Measurements from ENCODE around the gene SAT2.
A peak's percentile ranks its signal among the peaks of the same experiment; 100 is the strongest.

Gene SAT2

DNA sequence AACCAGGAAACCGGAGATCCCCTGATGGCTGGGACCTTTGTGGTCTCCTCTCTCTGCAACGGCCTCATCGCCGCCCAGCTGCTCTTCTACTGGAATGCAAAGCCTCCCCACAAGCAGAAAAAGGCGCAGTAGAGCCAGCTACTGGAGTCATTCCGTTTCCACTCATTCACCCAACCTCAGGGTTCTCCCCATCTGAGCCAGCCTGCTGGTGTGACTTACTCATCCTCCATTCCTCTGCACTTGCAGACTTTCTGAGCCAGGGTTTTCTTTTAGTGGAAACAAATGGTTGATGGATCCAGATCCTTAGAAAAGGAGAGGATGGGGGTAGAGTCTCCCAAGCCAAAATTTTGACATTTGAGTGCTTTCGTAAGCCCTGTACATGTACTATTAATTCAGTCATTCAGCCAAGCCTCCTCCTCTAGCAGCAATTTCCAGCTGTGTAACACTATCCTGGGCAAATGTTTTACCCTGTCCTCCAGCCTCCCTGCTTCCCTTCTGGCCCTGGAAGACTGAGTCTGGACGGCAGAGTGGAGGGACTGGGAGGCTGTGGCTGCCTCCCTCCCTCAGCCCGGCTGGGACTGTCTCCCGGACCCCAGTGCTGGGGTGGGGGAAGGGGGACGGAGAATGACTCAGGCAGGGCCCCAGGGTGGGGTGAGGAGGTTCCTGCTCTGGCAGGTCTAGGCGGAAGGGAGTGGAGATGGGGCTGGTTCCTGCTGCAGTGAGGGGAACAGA lies 40.0 kb downstream of the SAT2 start:
- in situ Hi-C loops (cut with MboI; ENCODE audit: low pct_unique_long_range_greater_than_20kb, low sequenced_read_pairs, unreplicated experiment) = no loop called here
- TF ChIP-seq, protein P1, sequence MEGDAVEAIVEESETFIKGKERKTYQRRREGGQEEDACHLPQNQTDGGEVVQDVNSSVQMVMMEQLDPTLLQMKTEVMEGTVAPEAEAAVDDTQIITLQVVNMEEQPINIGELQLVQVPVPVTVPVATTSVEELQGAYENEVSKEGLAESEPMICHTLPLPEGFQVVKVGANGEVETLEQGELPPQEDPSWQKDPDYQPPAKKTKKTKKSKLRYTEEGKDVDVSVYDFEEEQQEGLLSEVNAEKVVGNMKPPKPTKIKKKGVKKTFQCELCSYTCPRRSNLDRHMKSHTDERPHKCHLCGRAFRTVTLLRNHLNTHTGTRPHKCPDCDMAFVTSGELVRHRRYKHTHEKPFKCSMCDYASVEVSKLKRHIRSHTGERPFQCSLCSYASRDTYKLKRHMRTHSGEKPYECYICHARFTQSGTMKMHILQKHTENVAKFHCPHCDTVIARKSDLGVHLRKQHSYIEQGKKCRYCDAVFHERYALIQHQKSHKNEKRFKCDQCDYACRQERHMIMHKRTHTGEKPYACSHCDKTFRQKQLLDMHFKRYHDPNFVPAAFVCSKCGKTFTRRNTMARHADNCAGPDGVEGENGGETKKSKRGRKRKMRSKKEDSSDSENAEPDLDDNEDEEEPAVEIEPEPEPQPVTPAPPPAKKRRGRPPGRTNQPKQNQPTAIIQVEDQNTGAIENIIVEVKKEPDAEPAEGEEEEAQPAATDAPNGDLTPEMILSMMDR (IDR thresholded peaks at IDR 0.05; ENCODE audit: extremely low read depth, insufficient read depth, missing control alignments) = no peak
- DNase-seq (ENCODE audit: low spot score) = no peak

DNA sequence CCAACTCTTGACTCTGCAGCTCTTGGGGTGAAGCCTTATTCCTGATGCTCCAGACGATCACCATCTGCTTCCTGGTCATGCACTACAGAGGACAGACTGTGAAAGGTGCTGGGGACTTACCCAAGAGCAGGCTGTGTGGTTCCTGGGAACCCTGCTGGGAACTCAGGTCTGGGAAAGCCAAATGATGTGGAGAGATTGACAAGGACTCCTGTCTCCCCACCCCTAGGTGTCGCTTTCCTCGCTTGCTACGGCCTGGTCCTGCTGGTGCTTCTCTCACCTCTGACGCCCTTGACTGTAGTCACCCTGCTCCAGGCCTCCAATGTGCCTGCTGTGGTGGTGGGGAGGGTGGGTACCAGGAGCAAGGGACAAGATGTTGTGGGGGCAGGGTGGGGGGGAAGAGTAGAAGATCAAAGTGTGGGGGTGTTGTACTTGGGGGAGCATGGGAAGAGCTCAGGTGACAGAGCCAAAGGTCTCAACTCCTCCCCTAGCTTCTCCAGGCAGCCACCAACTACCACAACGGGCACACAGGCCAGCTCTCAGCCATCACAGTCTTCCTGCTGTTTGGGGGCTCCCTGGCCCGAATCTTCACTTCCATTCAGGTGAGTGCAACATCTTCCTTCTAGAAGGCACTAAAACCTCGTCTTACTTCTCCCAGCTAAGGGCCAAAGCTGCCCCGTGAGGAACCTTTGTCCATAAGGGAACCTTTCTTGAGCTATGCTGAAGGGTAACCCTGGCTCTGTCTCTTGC lies 40.8 kb downstream of the SAT2 start:
- in situ Hi-C loops (cut with MboI; ENCODE audit: low pct_unique_long_range_greater_than_20kb, low sequenced_read_pairs, unreplicated experiment) = no loop called here
- no peak for DNase-seq (ENCODE audit: low spot score)
- TF ChIP-seq, protein P1 (IDR thresholded peaks at IDR 0.05; ENCODE audit: extremely low read depth, insufficient read depth, missing control alignments) = peak; percentile 7

DNA sequence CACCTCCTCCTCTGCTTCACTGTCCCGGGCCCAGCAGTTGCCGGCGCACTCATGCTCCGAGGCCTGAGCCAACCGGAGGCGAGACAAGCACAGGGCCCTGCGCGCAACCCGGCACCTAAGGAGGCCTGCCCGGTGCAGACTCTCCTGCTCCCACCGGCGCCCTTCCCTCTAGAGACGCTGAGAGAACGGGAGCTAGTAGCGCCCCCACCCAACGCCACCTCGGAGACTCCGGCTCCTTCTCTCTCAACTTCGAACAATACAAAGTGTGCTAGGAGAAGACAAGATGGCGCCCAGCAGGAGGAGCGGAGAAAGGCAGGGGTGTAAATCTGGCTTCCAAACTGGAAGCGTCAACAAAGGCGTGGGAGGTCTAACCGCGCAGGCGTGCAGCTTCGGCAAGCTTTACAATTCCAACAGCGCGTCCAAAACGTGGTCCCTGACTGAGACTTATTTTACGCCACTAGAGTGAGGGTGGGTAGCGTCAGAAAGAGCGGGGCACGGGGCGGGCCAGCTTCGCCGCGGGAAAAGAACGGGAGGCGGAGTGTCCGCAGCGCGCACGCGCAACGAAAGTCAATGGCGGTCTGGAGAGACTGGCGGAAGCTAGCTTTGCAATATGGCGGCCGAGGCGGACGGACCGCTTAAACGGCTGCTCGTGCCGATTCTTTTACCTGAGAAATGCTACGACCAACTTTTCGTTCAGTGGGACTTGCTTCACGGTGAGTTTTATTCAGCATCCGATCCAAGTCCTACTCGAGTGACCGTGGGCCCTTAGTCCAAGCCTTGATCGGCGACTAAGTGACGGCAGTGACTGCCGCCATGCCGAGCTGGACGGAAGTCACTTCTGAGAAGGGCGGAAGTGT lies 44.1 kb downstream of the SAT2 start, which contains the start of gene MPDU1:
Gene MPDU1, plus strand, starts transcription at position 600 of the 857 bp plus-strand sequence. Its CDS starts 11 bp downstream, at position 611.
- in situ Hi-C loops (cut with MboI; ENCODE audit: low pct_unique_long_range_greater_than_20kb, low sequenced_read_pairs, unreplicated experiment) = no loop called here

DNA sequence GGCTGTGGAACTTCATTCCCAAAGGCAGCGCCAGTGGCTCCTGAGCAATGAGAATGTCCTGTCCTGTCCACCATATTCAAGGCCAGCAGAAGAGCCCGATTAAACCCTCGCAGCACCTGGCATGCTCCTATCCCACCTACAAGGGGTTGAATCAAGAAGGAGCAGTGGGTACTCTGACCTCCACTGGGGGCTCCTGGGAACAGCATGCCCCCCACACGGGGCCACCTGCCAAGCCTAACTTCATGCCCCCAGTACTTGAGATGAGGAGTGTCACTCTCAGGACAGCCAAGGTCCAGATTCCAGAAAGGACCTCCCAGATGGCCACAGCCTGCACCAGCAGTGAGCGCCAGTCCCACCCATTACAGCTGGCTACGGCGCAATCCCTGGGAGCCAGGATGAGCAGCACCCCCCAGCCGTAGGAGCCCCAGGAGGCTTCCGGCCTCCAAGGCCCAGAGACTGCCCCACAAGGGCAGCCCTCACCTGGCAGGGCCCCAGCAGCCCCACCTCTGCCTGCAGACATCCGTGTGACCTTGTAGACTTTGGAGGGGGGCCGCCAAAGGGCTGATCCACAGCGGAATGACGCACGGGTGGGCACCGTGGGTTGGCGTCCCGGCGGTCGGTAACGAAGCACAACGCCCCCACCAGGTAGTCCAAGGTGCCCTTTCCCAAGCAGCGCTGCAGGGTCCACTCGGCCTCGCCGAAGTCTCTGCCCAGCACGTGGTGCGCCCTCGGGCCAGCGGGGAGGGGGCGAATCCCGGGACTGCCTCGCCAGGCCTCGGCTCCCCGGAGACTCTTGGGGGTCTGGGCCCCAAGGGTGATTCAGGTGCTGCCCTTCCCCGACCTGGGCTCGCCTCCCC lies 45.0 kb downstream of the SAT2 start:
- TF ChIP-seq, protein P1 (IDR thresholded peaks at IDR 0.05; ENCODE audit: extremely low read depth, insufficient read depth, missing control alignments) = no peak
- no peak for DNase-seq (ENCODE audit: low spot score)
- in situ Hi-C loops (cut with MboI; ENCODE audit: low pct_unique_long_range_greater_than_20kb, low sequenced_read_pairs, unreplicated experiment) = no loop called here

More for the DNA sequence above, 44.1 kb downstream of the SAT2 start, which contains the start of gene MPDU1:
- TF ChIP-seq, protein P1 (IDR thresholded peaks at IDR 0.05; ENCODE audit: extremely low read depth, insufficient read depth, missing control alignments) = no peak
- peak; percentile 95 for DNase-seq (ENCODE audit: low spot score)

DNA sequence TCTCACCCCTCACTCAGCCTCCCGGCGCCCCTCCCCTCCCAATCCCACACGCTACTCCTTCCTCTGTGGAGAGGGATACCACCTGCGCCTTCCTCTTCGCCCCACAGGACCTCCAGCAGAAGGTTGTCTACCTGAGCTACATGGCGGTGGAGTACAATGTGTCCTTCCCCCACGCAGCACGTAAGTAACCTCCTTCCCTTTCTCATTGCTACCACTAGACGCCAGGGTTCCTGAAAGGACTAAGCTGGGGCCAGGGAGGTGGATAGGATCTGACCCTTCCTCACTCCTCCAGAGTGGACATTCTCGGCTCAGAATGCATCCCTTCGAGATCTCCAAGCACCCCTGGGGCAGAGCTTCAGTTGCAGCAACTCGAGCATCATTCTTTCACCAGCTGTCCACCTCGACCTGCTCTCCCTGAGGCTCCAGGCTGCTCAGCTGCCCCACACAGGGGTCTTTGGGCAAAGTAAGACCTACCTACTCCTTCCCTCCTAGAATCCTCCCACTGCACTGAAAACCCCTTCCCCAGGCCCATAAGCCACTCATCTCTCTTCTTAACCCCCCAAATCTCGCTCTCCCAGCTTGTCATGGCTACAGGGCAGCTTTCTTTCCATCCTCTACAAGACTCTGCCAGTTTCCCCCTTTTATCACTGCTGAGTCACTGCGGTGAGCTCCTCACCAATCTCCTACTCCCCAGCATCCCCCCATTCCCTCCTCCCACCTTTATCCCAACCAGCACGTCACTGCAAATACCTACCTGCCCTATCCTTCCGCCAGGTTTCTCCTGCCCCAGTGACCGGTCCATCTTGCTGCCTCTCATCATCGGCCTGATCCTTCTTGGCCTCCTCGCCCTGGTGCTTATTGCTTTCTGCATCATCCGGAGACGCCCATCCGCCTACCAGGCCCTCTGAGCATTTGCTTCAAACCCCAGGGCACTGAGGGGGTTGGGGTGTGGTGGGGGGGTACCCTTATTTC lies 46.7 kb downstream of the SAT2 start:
- no peak for DNase-seq (ENCODE audit: low spot score)
- in situ Hi-C loops (cut with MboI; ENCODE audit: low pct_unique_long_range_greater_than_20kb, low sequenced_read_pairs, unreplicated experiment) = no loop called here
- TF ChIP-seq, protein P1 (IDR thresholded peaks at IDR 0.05; ENCODE audit: extremely low read depth, insufficient read depth, missing control alignments) = no peak

Data from GM13977 (cell line).